ENCODE data around the gene MESP2. TPM values are rescaled to one million over a fixed set of nuclear protein-coding genes. Genes with fewer than 3 reads are reported as not detected.

Gene MESP2
- polyA plus RNA-seq, 6 donors from 2014 or later = not detected

GRCh38 chr15:89812011-89812846 lies 36.1 kb downstream of the MESP2 start:
- no peak for ATAC-seq (ENCODE audit: low read depth in 2 of 2)

GRCh38 chr15:89812847-89813320 lies 36.8 kb downstream of the MESP2 start:
- Mint-ChIP-seq H3K9me3 (peaks cover 0 to 13% (median 8%) of the 10 kb centered on the region in 7 donors), H3K27me3 (peaks cover 30 to 66% (median 59%) of the 10 kb centered on the region in 3 donors), H3K4me1 (peaks cover 8 to 13% (median 13%) of the 10 kb centered on the region in 3 donors), H3K36me3 (peaks cover 0 to 14% of the 10 kb centered on the region in 2 donors), H3K4me3 (no peak overlapping the region), H3K27ac (no peak overlapping the region)
- ATAC-seq (ENCODE audit: low read depth in 2 of 2) (no peak), DNase-seq (no peak)

More at GRCh38 chr15:89812011-89812846, 36.1 kb downstream of the MESP2 start:
- no peak for DNase-seq
- H3K4me1 Mint-ChIP-seq = peaks cover 8 to 13% (median 13%) of the 10 kb centered on the region in 3 donors
- H3K9me3 Mint-ChIP-seq = peaks cover 0 to 13% (median 8%) of the 10 kb centered on the region in 7 donors
- no peak overlapping the region for H3K27ac Mint-ChIP-seq
- peaks cover 0 to 14% of the 10 kb centered on the region in 2 donors for H3K36me3 Mint-ChIP-seq
- peak overlapping the region in 1 of 8 donors; percentile 53 for H3K4me3 Mint-ChIP-seq
- peaks cover 29 to 60% (median 56%) of the 10 kb centered on the region in 3 donors for H3K27me3 Mint-ChIP-seq

- no peak overlapping the region for H3K27ac Mint-ChIP-seq
- peaks cover 0 to 13% (median 8%) of the 10 kb centered on the region in 7 donors for H3K9me3 Mint-ChIP-seq
- H3K4me1 Mint-ChIP-seq = peaks cover 8 to 13% (median 13%) of the 10 kb centered on the region in 3 donors
- ATAC-seq (ENCODE audit: low read depth in 2 of 2) (no peak), DNase-seq (no peak)
- H3K27me3 Mint-ChIP-seq = peaks cover 35 to 70% (median 64%) of the 10 kb centered on the region in 3 donors
- H3K36me3 Mint-ChIP-seq = peaks cover 0 to 14% of the 10 kb centered on the region in 2 donors
- peak overlapping the region; percentile 70 to 89 (median 82) for H3K4me3 Mint-ChIP-seq
Observed at GRCh38 chr15:89813381-89814111, 37.4 kb downstream of the MESP2 start.

- Mint-ChIP-seq H3K9me3 (peaks cover 0 to 13% (median 8%) of the 10 kb centered on the region in 7 donors), H3K36me3 (peaks cover 0 to 14% of the 10 kb centered on the region in 2 donors), H3K4me3 (peak overlapping the region; percentile 70 to 89 (median 82)), H3K4me1 (peaks cover 8 to 13% (median 13%) of the 10 kb centered on the region in 3 donors), H3K27me3 (peaks cover 35 to 70% (median 64%) of the 10 kb centered on the region in 3 donors), H3K27ac (no peak overlapping the region)
- DNase-seq (peak; percentile 11), ATAC-seq (ENCODE audit: low read depth in 2 of 2) (peak; percentile 79 to 80)
Observed at GRCh38 chr15:89814112-89814742, 38.1 kb downstream of the MESP2 start.

GRCh38 chr15:89815769-89816168 lies 39.6 kb downstream of the MESP2 start:
- no peak for DNase-seq
- H3K27ac Mint-ChIP-seq = peak overlapping the region in 1 of 6 donors; percentile 52
- peak overlapping the region in 7 of 8 donors; percentile 72 to 90 (median 80) for H3K4me3 Mint-ChIP-seq
- ATAC-seq (ENCODE audit: low read depth in 2 of 2) = no peak
- peaks cover 8 to 13% (median 13%) of the 10 kb centered on the region in 3 donors for H3K4me1 Mint-ChIP-seq
- H3K9me3 Mint-ChIP-seq = peaks cover 0 to 12% (median 8%) of the 10 kb centered on the region in 7 donors
- H3K36me3 Mint-ChIP-seq = peaks cover 0 to 14% of the 10 kb centered on the region in 2 donors
- peaks cover 35 to 66% (median 52%) of the 10 kb centered on the region in 3 donors for H3K27me3 Mint-ChIP-seq

- Mint-ChIP-seq H3K4me1 (peaks cover 8 to 18% (median 13%) of the 10 kb centered on the region in 3 donors), H3K27ac (no peak overlapping the region), H3K9me3 (peaks cover 0 to 12% (median 8%) of the 10 kb centered on the region in 7 donors), H3K27me3 (peaks cover 44 to 68% (median 48%) of the 10 kb centered on the region in 3 donors), H3K36me3 (peaks cover 0 to 14% of the 10 kb centered on the region in 2 donors), H3K4me3 (peak overlapping the region in 1 of 8 donors; percentile 5)
- ATAC-seq (ENCODE audit: low read depth in 2 of 2) = no peak
- no peak for DNase-seq
Observed at GRCh38 chr15:89817701-89818280, 41.7 kb downstream of the MESP2 start.

- peaks cover 0 to 14% of the 10 kb centered on the region in 2 donors for H3K36me3 Mint-ChIP-seq
- peaks cover 8 to 18% (median 13%) of the 10 kb centered on the region in 3 donors for H3K4me1 Mint-ChIP-seq
- H3K4me3 Mint-ChIP-seq = peak overlapping the region in 1 of 8 donors; percentile 5
- no peak overlapping the region for H3K27ac Mint-ChIP-seq
- ATAC-seq (ENCODE audit: low read depth in 2 of 2) (no peak), DNase-seq (no peak)
- peaks cover 0 to 12% (median 8%) of the 10 kb centered on the region in 7 donors for H3K9me3 Mint-ChIP-seq
- H3K27me3 Mint-ChIP-seq = peaks cover 44 to 65% (median 47%) of the 10 kb centered on the region in 3 donors
Observed at GRCh38 chr15:89818287-89818686, 42.2 kb downstream of the MESP2 start.

GRCh38 chr15:89820666-89821611 lies 44.8 kb downstream of the MESP2 start:
- ATAC-seq (ENCODE audit: low read depth in 2 of 2) (no peak), DNase-seq (no peak)
- Mint-ChIP-seq H3K4me1 (peaks cover 9 to 15% (median 10%) of the 10 kb centered on the region in 3 donors), H3K9me3 (peaks cover 0 to 7% (median 4%) of the 10 kb centered on the region in 7 donors), H3K27me3 (peaks cover 29 to 50% (median 35%) of the 10 kb centered on the region in 3 donors), H3K36me3 (peaks cover 0 to 6% of the 10 kb centered on the region in 2 donors), H3K27ac (no peak overlapping the region), H3K4me3 (no peak overlapping the region)

GRCh38 chr15:89822026-89822425 lies 45.9 kb downstream of the MESP2 start:
- ATAC-seq (ENCODE audit: low read depth in 2 of 2) = no peak
- no peak overlapping the region for H3K27ac Mint-ChIP-seq
- peaks cover 20 to 40% (median 29%) of the 10 kb centered on the region in 3 donors for H3K27me3 Mint-ChIP-seq
- H3K36me3 Mint-ChIP-seq = no peaks in the 10 kb centered on the region
- H3K4me3 Mint-ChIP-seq = peak overlapping the region in 1 of 8 donors; percentile 43
- no peaks in the 10 kb centered on the region for H3K9me3 Mint-ChIP-seq
- peaks cover 10 to 20% (median 12%) of the 10 kb centered on the region in 3 donors for H3K4me1 Mint-ChIP-seq
- DNase-seq = no peak

- Mint-ChIP-seq H3K27me3 (peaks cover 20 to 35% (median 29%) of the 10 kb centered on the region in 3 donors), H3K27ac (no peak overlapping the region), H3K4me1 (peaks cover 10 to 22% (median 13%) of the 10 kb centered on the region in 3 donors), H3K36me3 (no peaks in the 10 kb centered on the region), H3K4me3 (peak overlapping the region in 1 of 8 donors; percentile 42), H3K9me3 (no peaks in the 10 kb centered on the region)
- ATAC-seq (ENCODE audit: low read depth in 2 of 2) (no peak), DNase-seq (no peak)
Observed at GRCh38 chr15:89822611-89822950, 46.4 kb downstream of the MESP2 start.

GRCh38 chr15:89822951-89823711 lies 47.0 kb downstream of the MESP2 start:
- H3K27ac Mint-ChIP-seq = no peak overlapping the region
- ATAC-seq (ENCODE audit: low read depth in 2 of 2) = no peak
- H3K4me3 Mint-ChIP-seq = no peak overlapping the region
- H3K9me3 Mint-ChIP-seq = no peaks in the 10 kb centered on the region
- no peaks in the 10 kb centered on the region for H3K36me3 Mint-ChIP-seq
- no peak for DNase-seq
- peaks cover 10 to 22% (median 13%) of the 10 kb centered on the region in 3 donors for H3K4me1 Mint-ChIP-seq
- peaks cover 15 to 30% (median 25%) of the 10 kb centered on the region in 3 donors for H3K27me3 Mint-ChIP-seq

Data from naive B cell (primary cell).